Effector CD8-positive, alpha-beta T cell (primary cell): Measurements from ENCODE around the gene DOK7.

Source experiments
- DNase-seq: peaks from one replicate; lab custom pipeline; 2025; lab: John Stamatoyannopoulos, UW

Gene DOK7

GRCh38 chr4:3427134-3427476, 36.0 kb upstream of the DOK7 start:
- DNase-seq = no peak

GRCh38 chr4:3427706-3428446, 35.2 kb upstream of the DOK7 start:
- DNase-seq = no peak

- DNase-seq = no peak
Observed at GRCh38 chr4:3429651-3430050, 33.5 kb upstream of the DOK7 start.

GRCh38 chr4:3430524-3430923, 32.6 kb upstream of the DOK7 start:
- DNase-seq = no peak

GRCh38 chr4:3431446-3431993, 31.6 kb upstream of the DOK7 start:
- no peak for DNase-seq

GRCh38 chr4:3432381-3432790, 30.7 kb upstream of the DOK7 start:
- DNase-seq = no peak

- no peak for DNase-seq
Observed at GRCh38 chr4:3433138-3433869, 29.8 kb upstream of the DOK7 start.

- DNase-seq = no peak
Observed at GRCh38 chr4:3434881-3435685, 28.0 kb upstream of the DOK7 start.

GRCh38 chr4:3435686-3435956, 27.5 kb upstream of the DOK7 start:
- DNase-seq = no peak

- DNase-seq = no peak
Observed at GRCh38 chr4:3436048-3436797, 26.9 kb upstream of the DOK7 start.

GRCh38 chr4:3436798-3437581, 26.1 kb upstream of the DOK7 start:
- no peak for DNase-seq

GRCh38 chr4:3437582-3437936, 25.5 kb upstream of the DOK7 start:
- no peak for DNase-seq

GRCh38 chr4:3437998-3438846, 24.9 kb upstream of the DOK7 start:
- no peak for DNase-seq

GRCh38 chr4:3438847-3439180, 24.3 kb upstream of the DOK7 start:
- no peak for DNase-seq

- no peak for DNase-seq
Observed at GRCh38 chr4:3439391-3439790, 23.7 kb upstream of the DOK7 start.

- no peak for DNase-seq
Observed at GRCh38 chr4:3440011-3440410, 23.1 kb upstream of the DOK7 start.

GRCh38 chr4:3440979-3441500, 22.1 kb upstream of the DOK7 start:
- no peak for DNase-seq

- no peak for DNase-seq
Observed at GRCh38 chr4:3441501-3442459, 21.3 kb upstream of the DOK7 start, which contains the start of gene HGFAC. HGFAC (plus strand) TSS chr4:3441968; CDS start chr4:3442002, 34 bp downstream.

GRCh38 chr4:3442460-3442958, 20.6 kb upstream of the DOK7 start:
- DNase-seq = no peak
